ENCODE results near the gene PNKD.

Gene PNKD

GRCh38 chr2:218273908-218274249 lies 3.6 kb downstream of the PNKD start:
- DNase-seq: no peak

- DNase-seq: no peak
Measured at GRCh38 chr2:218274586-218274985, 4.3 kb downstream of the PNKD start.

- DNase-seq: no peak
Measured at GRCh38 chr2:218275371-218276072, 5.2 kb downstream of the PNKD start.

- DNase-seq: no peak
Measured at GRCh38 chr2:218276986-218277755, 6.9 kb downstream of the PNKD start.

- DNase-seq: no peak
Measured at GRCh38 chr2:218277921-218278320, 7.6 kb downstream of the PNKD start.

- no peak for DNase-seq
Measured at GRCh38 chr2:218278531-218279360, 8.4 kb downstream of the PNKD start.

GRCh38 chr2:218280260-218280870 lies 10.0 kb downstream of the PNKD start:
- no peak for DNase-seq

- no peak for DNase-seq
Measured at GRCh38 chr2:218281449-218281848, 11.1 kb downstream of the PNKD start.

GRCh38 chr2:218282173-218282991 lies 12.1 kb downstream of the PNKD start:
- DNase-seq: no peak

- DNase-seq: no peak
Measured at GRCh38 chr2:218284106-218284811, 13.9 kb downstream of the PNKD start.

- no peak for DNase-seq
Measured at GRCh38 chr2:218285604-218286003, 15.3 kb downstream of the PNKD start.

GRCh38 chr2:218286570-218287459 lies 16.5 kb downstream of the PNKD start:
- no peak for DNase-seq

GRCh38 chr2:218289639-218290315 lies 19.5 kb downstream of the PNKD start:
- DNase-seq: no peak

GRCh38 chr2:218290316-218291261 lies 20.3 kb downstream of the PNKD start:
- no peak for DNase-seq

GRCh38 chr2:218291318-218292047 lies 21.2 kb downstream of the PNKD start:
- no peak for DNase-seq

GRCh38 chr2:218292048-218293014 lies 22.0 kb downstream of the PNKD start, which contains the start of gene TMBIM1:
TMBIM1 (minus strand) TSS chr2:218292503; CDS start chr2:218282141, 10,362 bp downstream.
- DNase-seq: peak; percentile 18

All from NCI-H2029 treated with DMSO at 0.1 percent for 48 hours (cell line).